Ammon's horn (tissue), 1 donor: Measurements from ENCODE around the gene DENND1A.
A peak's percentile ranks its signal among the peaks of the same experiment; 100 is the strongest.

Experiments
- DNase-seq: peaks from one replicate; pipeline ENCODE4 v3.0.0-alpha.2; 2016; ENCODE audit warnings: low spot score

Gene DENND1A

GRCh38 chr9:123568691-123569688 is 360.9 kb downstream of the DENND1A start:
- DNase-seq = peak; percentile 50

DNA sequence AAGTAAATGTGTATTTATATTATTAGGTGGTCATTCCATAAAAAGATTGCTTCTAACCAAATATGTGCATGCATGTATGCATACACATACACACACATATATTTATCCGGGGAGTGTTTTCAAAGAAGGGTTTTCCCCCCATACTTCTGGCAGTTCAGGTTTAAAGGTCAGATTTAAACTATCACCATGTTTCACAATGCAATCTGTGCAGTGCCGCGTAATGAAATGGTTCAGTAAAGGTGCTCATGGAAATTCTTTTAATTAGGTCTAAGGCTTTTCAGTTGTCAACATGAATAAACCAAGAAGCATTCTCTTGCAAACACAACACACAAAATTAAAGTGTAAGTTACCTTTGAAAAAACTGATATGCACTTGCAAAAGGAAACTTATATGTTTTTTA is 362.9 kb downstream of the DENND1A start:
- no peak for DNase-seq

GRCh38 chr9:123564652-123565051 is 365.3 kb downstream of the DENND1A start:
- no peak for DNase-seq

- peak; percentile 65 for DNase-seq
Observed at GRCh38 chr9:123562844-123563346, 367.0 kb downstream of the DENND1A start.

GRCh38 chr9:123561046-123561445 is 368.9 kb downstream of the DENND1A start:
- no peak for DNase-seq

DNA sequence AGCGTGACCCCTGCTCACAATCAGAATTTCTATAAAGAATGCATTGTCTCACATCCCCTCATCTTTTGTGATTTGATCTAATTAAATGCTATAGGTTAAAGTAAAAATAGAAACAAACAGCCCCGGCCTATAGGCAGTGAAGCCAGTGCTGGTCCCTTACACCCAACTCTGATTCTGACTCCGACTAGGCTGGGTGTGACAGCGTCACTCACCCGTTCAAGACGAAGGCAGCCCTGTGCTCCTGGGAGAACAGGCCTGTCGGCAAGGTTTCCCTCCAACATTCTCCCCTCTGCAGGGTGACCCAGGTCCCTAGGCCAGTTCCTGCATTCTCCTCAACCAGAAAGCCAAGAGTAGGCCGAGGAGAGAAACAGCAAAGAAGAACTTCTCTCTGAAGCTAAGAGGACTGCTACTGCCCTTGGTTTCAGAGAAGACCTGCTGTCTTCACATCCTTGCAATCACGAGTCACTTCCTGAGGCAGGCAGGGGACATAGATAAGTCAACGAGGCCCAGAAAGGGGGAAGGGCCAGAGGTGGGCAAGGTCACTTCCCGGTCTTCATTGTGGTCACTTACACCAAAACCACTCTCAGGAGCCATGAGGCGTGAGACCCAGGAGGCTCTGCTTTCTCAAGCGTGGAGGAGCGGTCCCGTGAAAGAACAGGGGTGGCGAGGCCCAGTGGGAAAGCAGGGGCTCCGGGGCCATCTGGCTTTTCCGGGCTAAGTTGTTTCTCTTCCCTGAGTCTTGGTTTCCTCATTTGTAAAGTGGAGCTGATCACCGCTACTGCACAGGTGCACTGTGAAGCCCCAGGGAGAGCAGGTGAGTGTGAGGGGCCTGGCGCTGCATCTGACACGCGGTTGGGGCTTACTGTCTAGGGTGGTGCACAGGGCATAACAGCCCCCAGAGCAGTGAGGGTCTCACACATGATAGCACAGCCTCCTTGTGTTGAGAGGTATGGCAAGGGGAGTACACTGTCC is 373.2 kb downstream of the DENND1A start:
- no peak for DNase-seq

DNA sequence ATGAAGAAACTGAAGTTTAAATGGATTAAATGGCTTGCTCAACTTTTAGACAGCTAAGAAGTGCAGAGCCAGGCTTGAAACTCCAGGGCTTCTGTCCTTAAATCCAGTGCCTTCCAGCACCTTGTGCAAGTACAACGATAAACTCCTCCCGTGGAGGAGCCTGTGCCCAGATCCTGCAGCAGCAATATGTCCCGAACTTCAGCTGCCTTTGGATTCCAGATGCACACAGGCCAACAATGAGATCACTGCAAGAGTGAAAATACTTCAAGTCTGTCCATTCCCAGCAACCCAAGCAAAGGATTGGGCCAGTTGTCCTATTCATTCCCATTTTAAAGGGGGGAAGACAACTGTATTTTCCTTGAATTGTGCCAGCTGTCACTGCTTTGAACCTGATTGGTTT is 374.3 kb downstream of the DENND1A start:
- DNase-seq = no peak

DNA sequence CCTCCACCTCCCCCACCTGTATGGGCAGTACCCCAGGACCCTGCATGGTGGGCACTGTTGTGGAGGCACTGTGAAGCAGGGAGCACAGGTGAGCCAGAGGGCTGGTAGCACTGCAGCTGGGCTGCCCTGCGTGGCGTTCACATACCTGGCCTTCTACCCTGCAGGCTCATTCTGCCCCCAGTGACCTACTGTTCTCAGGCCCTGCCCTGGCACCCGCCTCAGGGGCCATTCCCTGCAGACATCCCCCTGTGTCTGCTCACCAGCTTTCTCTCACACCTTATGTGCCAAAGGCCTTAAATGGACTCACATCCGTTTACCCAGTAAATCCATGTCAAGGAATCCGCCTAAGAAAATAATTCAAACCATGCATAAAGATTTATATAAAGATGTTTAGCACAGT is 377.4 kb downstream of the DENND1A start:
- no peak for DNase-seq

DNA sequence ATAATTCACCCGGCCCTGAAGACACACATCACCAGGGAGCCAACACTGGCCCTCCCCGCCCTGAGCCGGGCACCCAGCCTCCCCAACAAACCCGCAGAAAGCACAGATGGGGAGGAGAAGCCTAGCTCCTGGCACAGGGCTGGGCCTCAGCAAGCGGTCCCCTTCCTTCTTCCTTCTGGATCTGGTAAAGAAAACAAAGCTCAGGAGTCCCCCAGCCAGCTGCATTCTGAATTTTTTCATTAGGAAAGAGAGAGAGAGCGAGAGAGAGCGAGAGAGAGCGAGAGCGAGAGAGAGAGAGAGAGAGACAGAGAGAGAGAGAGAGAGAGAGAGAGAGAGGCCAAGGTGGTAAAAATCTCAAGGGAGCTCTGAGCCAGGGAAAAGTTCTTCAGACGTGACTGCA is 378.2 kb downstream of the DENND1A start:
- no peak for DNase-seq

- DNase-seq = peak; percentile 36
Observed at GRCh38 chr9:123550797-123551196, 379.1 kb downstream of the DENND1A start.

- DNase-seq = no peak
Observed at GRCh38 chr9:123550012-123550411, 379.9 kb downstream of the DENND1A start.

GRCh38 chr9:123548741-123549545 is 381.0 kb downstream of the DENND1A start:
- peak; percentile 22 for DNase-seq

- peak; percentile 62 for DNase-seq
Observed at GRCh38 chr9:123544007-123544827, 385.7 kb downstream of the DENND1A start.

- no peak for DNase-seq
Observed at GRCh38 chr9:123543492-123543891, 386.4 kb downstream of the DENND1A start.

DNA sequence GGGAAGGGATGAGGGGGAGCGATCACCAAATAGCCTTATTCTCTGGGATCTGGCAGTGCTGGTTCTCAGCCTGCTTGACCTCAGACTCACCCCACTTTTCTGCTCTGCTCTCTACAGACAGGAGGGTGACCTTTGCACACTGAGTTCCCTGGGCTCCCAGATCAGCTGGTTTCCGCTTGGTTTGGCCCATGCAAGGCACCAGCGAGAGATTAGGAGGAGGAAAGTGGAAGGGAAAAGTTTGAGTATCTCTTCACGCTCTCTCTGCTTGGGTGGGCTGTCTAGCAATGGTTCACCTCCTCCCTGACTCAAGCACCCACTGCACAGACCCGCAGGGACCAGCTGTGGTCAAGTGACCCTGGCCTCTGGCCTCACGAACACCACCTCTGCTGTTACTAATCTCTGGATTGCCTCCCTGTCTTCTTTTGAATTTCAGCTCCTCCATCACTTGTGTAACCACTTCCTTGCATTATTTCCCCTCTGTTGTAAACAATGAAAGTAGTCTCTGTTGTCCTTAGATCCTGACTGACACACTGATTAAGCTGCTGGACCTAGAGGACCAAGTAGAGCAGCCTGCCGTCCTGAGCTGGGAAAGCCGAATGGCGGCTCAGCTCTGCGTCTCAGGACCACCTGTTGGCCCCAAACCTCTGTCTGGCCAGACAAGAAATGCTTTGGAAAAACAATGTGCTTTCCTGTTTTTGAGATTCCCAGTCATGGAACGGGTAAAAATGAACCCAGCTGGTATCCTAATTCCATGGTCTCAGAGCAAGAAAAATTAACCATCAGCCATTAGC is 387.3 kb downstream of the DENND1A start:
- no peak for DNase-seq

DNA sequence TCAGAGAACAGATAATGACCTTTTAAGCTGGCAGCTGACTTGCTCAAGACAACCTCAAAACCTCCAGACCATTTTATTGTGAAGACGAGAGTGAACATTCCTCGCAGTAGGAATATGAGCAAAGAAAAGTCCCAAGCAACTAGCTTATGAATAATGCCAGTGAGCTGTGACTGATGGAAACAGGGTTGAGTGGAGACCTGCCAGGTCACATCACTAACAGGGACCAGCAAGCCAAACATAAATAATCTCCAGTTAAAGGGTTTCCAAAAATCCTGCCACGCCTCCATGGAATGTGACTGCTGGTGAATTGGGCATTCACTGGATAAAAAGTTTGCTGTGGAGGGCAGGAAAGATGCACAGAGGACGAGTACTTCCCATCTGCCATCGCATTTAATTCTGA is 388.5 kb downstream of the DENND1A start:
- no peak for DNase-seq

- no peak for DNase-seq
Observed at GRCh38 chr9:123540457-123540856, 389.5 kb downstream of the DENND1A start.

- no peak for DNase-seq
Observed at GRCh38 chr9:123537809-123538208, 392.1 kb downstream of the DENND1A start.

DNA sequence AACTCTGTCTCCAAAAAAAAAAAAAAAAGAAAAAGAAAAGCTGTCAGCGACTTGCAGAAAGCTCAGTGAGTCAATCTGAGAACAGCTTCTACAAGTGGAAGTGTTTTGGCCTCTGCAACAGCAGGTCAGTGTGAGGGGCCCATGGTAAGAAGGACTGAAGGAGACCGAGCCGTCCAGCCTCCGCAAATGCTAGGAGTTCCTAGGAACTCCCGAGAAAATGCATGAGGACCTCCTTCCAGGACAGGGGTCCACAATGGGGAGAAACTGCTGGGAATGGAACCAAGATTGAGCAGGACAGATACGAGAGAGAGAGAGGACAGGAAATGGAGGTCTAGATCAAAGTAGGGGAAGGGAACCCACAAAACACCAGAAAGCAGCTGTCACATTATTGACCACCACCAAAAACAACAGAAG is 393.5 kb downstream of the DENND1A start:
- DNase-seq = no peak

GRCh38 chr9:123534336-123534735 is 395.6 kb downstream of the DENND1A start:
- no peak for DNase-seq
